Measurements from ENCODE around the gene ABCC4. TPM values are rescaled to one million over a fixed set of nuclear protein-coding genes. Genes with fewer than 3 reads are reported as not detected.

The ABCC4 gene
- total RNA-seq, 1 donor from 2014 or later, result 1.7 TPM

- TF ChIP-seq CTCF (IDR thresholded peaks at IDR 0.05; ENCODE audit: partially characterized antibody, unreplicated experiment), result no peak
- Mint-ChIP-seq H3K27ac (ENCODE audit: unreplicated experiment) (no peak overlapping the region), H3K4me3 (ENCODE audit: unreplicated experiment) (no peak overlapping the region), H3K36me3 (ENCODE audit: unreplicated experiment) (peaks cover 5% of the 10 kb centered on the region), H3K27me3 (ENCODE audit: unreplicated experiment) (no peaks in the 10 kb centered on the region), H3K4me1 (ENCODE audit: low read depth, unreplicated experiment) (no peaks in the 10 kb centered on the region), H3K9me3 (ENCODE audit: unreplicated experiment) (no peaks in the 10 kb centered on the region)
- no peak for DNase-seq
Observed at GRCh38 chr13:95258619-95259194, 42.5 kb downstream of the ABCC4 start.

DNA sequence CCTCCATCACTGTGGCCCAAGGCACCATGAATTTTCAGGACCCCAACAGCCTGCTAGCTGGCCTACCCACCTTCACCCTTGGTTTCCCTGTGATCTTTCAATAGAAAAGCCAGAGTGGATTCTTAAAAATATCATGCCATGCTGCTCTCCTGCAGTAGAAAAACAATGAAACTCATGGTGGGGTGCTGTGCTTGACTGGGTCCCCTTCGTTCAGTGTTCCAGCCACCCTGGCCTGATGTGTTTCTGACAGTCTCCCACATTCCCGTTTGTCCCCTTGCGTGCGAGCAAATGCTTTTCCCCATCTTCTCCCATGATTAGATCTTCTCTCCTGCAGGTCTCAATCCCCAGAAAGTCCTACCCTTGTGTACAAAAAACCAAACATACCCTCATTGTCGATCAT, 43.2 kb downstream of the ABCC4 start:
- peaks cover 5% of the 10 kb centered on the region for H3K36me3 Mint-ChIP-seq (ENCODE audit: unreplicated experiment)

DNA sequence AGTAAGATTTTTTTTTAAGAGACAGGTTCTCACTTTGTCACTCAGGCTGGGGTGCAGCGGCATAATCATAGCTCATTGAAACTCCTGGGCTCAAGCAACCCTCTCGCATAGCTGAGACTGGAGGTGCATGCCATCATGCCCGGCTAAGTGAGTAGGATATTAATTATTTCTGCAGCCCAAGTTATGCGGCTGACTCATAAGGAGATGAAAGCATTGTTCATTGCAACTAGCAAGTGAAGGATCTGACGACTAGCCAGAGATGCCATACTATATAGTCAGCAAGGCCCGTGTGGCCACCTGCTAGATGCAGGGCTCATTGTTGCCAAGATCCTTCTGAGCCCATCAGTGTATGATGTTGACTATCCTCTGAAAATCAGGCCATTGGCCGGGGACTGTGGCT, 45.2 kb downstream of the ABCC4 start:
- H3K27ac Mint-ChIP-seq (ENCODE audit: unreplicated experiment), result no peak overlapping the region
- no peak overlapping the region for H3K4me3 Mint-ChIP-seq (ENCODE audit: unreplicated experiment)
- DNase-seq, result no peak
- peaks cover 5% of the 10 kb centered on the region for H3K36me3 Mint-ChIP-seq (ENCODE audit: unreplicated experiment)
- TF ChIP-seq CTCF (IDR thresholded peaks at IDR 0.05; ENCODE audit: partially characterized antibody, unreplicated experiment), result no peak
- H3K4me1 Mint-ChIP-seq (ENCODE audit: low read depth, unreplicated experiment), result no peaks in the 10 kb centered on the region
- H3K27me3 Mint-ChIP-seq (ENCODE audit: unreplicated experiment), result no peaks in the 10 kb centered on the region
- H3K9me3 Mint-ChIP-seq (ENCODE audit: unreplicated experiment), result peaks cover 3% of the 10 kb centered on the region

More for the DNA sequence above, 43.2 kb downstream of the ABCC4 start:
- TF ChIP-seq CTCF (IDR thresholded peaks at IDR 0.05; ENCODE audit: partially characterized antibody, unreplicated experiment), result no peak
- H3K27me3 Mint-ChIP-seq (ENCODE audit: unreplicated experiment), result no peaks in the 10 kb centered on the region
- H3K4me3 Mint-ChIP-seq (ENCODE audit: unreplicated experiment), result no peak overlapping the region
- H3K4me1 Mint-ChIP-seq (ENCODE audit: low read depth, unreplicated experiment), result no peaks in the 10 kb centered on the region
- no peak for DNase-seq
- no peak overlapping the region for H3K27ac Mint-ChIP-seq (ENCODE audit: unreplicated experiment)
- peaks cover 1% of the 10 kb centered on the region for H3K9me3 Mint-ChIP-seq (ENCODE audit: unreplicated experiment)

DNA sequence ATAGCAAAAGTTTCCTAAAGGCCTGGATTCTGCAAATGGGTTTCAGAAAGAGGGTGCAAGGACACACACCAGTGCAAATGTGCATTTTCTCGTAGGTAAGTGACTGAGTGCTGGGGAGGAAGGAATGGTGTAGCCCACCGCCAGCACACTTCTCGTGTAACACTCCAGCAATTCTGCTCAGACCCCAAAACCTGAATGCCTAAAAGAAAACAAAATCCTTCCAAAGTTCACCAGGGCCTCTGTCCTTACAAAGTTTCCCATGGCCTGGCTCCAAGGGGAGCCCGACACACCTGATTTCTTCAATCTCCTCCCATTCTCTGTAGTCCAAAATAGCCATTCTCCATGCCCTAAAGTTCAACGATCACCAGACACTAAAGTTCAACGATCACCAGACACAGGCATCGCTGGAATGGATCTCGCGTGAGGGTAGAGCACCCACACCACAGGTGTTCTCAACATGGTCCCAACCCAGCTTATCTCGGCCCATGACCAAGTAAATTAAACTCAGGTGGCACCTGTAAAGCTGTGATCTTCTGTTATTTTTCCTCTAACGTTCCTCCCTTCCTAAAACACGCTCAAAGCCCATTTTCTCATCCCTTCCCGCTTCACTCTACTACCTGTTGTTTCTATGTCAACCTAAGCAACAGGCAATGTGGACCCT, 46.0 kb downstream of the ABCC4 start:
- H3K4me3 Mint-ChIP-seq (ENCODE audit: unreplicated experiment), result no peak overlapping the region
- H3K27me3 Mint-ChIP-seq (ENCODE audit: unreplicated experiment), result no peaks in the 10 kb centered on the region
- H3K27ac Mint-ChIP-seq (ENCODE audit: unreplicated experiment), result no peak overlapping the region
- H3K4me1 Mint-ChIP-seq (ENCODE audit: low read depth, unreplicated experiment), result no peaks in the 10 kb centered on the region
- H3K36me3 Mint-ChIP-seq (ENCODE audit: unreplicated experiment), result peaks cover 5% of the 10 kb centered on the region
- TF ChIP-seq CTCF (IDR thresholded peaks at IDR 0.05; ENCODE audit: partially characterized antibody, unreplicated experiment), result no peak
- DNase-seq, result no peak
- peaks cover 3% of the 10 kb centered on the region for H3K9me3 Mint-ChIP-seq (ENCODE audit: unreplicated experiment)

- H3K27me3 Mint-ChIP-seq (ENCODE audit: unreplicated experiment), result no peaks in the 10 kb centered on the region
- H3K4me1 Mint-ChIP-seq (ENCODE audit: low read depth, unreplicated experiment), result no peaks in the 10 kb centered on the region
- peaks cover 5% of the 10 kb centered on the region for H3K36me3 Mint-ChIP-seq (ENCODE audit: unreplicated experiment)
- H3K4me3 Mint-ChIP-seq (ENCODE audit: unreplicated experiment), result no peak overlapping the region
- TF ChIP-seq CTCF (IDR thresholded peaks at IDR 0.05; ENCODE audit: partially characterized antibody, unreplicated experiment), result no peak
- no peak for DNase-seq
- H3K9me3 Mint-ChIP-seq (ENCODE audit: unreplicated experiment), result peaks cover 3% of the 10 kb centered on the region
- no peak overlapping the region for H3K27ac Mint-ChIP-seq (ENCODE audit: unreplicated experiment)
Observed at GRCh38 chr13:95254339-95254738, 46.9 kb downstream of the ABCC4 start.

All from glutamatergic neuron (in vitro differentiated cells).